Breast epithelium (tissue), 3 donors: ENCODE data around the gene PEAK1.

Source experiments
- CTCF ChIP-seq, 3 donors: fragments of 450-650 bp; IDR thresholded peaks; one replicate each; pipeline ENCODE4 v1.5.1; 2016 to 2017; ENCODE audit warnings: antibody characterized with exemption in 3 of 3, mild to moderate bottlenecking in 3 of 3, moderate library complexity in 3 of 3
- POLR2A ChIP-seq: fragments of 450-650 bp; IDR thresholded peaks from one replicate; pipeline ENCODE4 v1.6.1; 2016; ENCODE audit warnings: antibody characterized with exemption, mild to moderate bottlenecking, moderate library complexity
- POLR2AphosphoS5 ChIP-seq, 3 donors: sonication (generic); formaldehyde crosslinking; IDR thresholded peaks; one replicate each; pipeline ENCODE4 v1.6.1; 2017; ENCODE audit warnings: antibody characterized with exemption in 3 of 3

GRCh38 chr15:77066971-77067690, 352.8 kb downstream of the PEAK1 start:
- no peak for TF ChIP-seq CTCF (IDR thresholded peaks at IDR 0.05)
- no peak for TF ChIP-seq POLR2AphosphoS5 (IDR thresholded peaks at IDR 0.05)
- TF ChIP-seq POLR2A = no peak
